Liver (tissue), 9 donors: Measurements from ENCODE around the gene S100PBP. TPM values are rescaled to one million over a fixed set of nuclear protein-coding genes. Genes with fewer than 3 reads are reported as not detected.

ENCODE experiments used
- DNase-seq: peaks from one replicate; pipeline ENCODE4 v3.0.0-alpha.2; 2017; ENCODE audit warnings: low spot score
- H3K27ac ChIP-seq, 2 donors: one replicate each; pipeline ENCODE4 v1.7.0; 2013; ENCODE audit warnings: inconsistent platforms in 2 of 2, low read length in 2 of 2, control low read depth in 1 of 2, low read depth in 1 of 2, mild to moderate bottlenecking in 1 of 2
- H3K27me3 ChIP-seq, 4 donors: one replicate each; pipeline versions ENCODE4 v1.6.1 to v1.7.0; 2013; ENCODE audit warnings: low read length in 3 of 4, inconsistent platforms in 1 of 4, mild to moderate bottlenecking in 1 of 4, moderate library complexity in 1 of 4; ENCODE audit not compliant: control insufficient read depth in 4 of 4, insufficient read depth in 4 of 4
- H3K36me3 ChIP-seq, 4 donors: one replicate each; pipeline versions ENCODE4 v1.6.1 to v1.7.0; 2013; ENCODE audit warnings: low read length in 3 of 4, mild to moderate bottlenecking in 3 of 4, low read depth in 1 of 4, moderate library complexity in 1 of 4; ENCODE audit not compliant: control insufficient read depth in 4 of 4, insufficient read depth in 3 of 4
- H3K4me1 ChIP-seq, 4 donors: one replicate each; pipeline versions ENCODE4 v1.6.1 to v1.7.0; 2013; ENCODE audit warnings: low read length in 3 of 4, mild to moderate bottlenecking in 3 of 4, moderate library complexity in 1 of 4; ENCODE audit not compliant: control insufficient read depth in 4 of 4, insufficient read depth in 4 of 4
- H3K4me3 ChIP-seq, 3 donors: one replicate each; pipeline versions ENCODE4 v1.6.1 to v1.7.0; 2013; ENCODE audit warnings: low read length in 3 of 3, control low read depth in 1 of 3, low read depth in 1 of 3, mild to moderate bottlenecking in 1 of 3
- H3K9ac ChIP-seq, 2 donors: one replicate each; pipeline ENCODE4 v1.7.0; 2013; ENCODE audit warnings: low read length in 2 of 2, mild to moderate bottlenecking in 2 of 2, moderate library complexity in 2 of 2, control low read depth in 1 of 2, low read depth in 1 of 2
- H3K9me3 ChIP-seq, 4 donors: one replicate each; pipeline versions ENCODE4 v1.6.1 to v1.7.0; 2013; ENCODE audit warnings: low read length in 3 of 4; ENCODE audit not compliant: control insufficient read depth in 4 of 4
- GABPA ChIP-seq, 2 donors: IDR thresholded peaks in 1 of 2; conservative IDR thresholded peaks in 1 of 2; 2 replicates each; pipeline ENCODE4 v1.6.1; 2016; ENCODE audit warnings: antibody characterized with exemption in 2 of 2, mild to moderate bottlenecking in 1 of 2, moderate library complexity in 1 of 2
- HNF4A ChIP-seq, 2 donors: conservative IDR thresholded peaks; 2 replicates each; pipeline ENCODE4 v1.6.1; 2016; ENCODE audit warnings: antibody characterized with exemption in 2 of 2, mild to moderate bottlenecking in 2 of 2
- HNF4G ChIP-seq: IDR thresholded peaks from 2 replicates; pipeline ENCODE4 v1.6.1; 2016; ENCODE audit warnings: antibody characterized with exemption
- NR2F2 ChIP-seq: IDR thresholded peaks from 2 replicates; pipeline ENCODE4 v1.6.1; 2016; ENCODE audit warnings: antibody characterized with exemption
- RAD21 ChIP-seq, 2 donors: IDR thresholded peaks; 2 replicates each; pipeline ENCODE4 v1.6.1; 2016; ENCODE audit warnings: antibody characterized with exemption in 2 of 2, mild to moderate bottlenecking in 2 of 2
- RXRA ChIP-seq, 2 donors: IDR thresholded peaks; 2 replicates each; pipeline ENCODE4 v1.6.1; 2017 to 2018; ENCODE audit warnings: antibody characterized with exemption in 2 of 2, mild to moderate bottlenecking in 1 of 2
- SP1 ChIP-seq: IDR thresholded peaks from 2 replicates; pipeline ENCODE4 v1.6.1; 2018; ENCODE audit warnings: antibody characterized with exemption, mild to moderate bottlenecking
- YY1 ChIP-seq: IDR thresholded peaks from 2 replicates; pipeline ENCODE4 v1.6.1; 2016; ENCODE audit warnings: antibody characterized with exemption, mild to moderate bottlenecking
- WGBS: extraction: QIAGEN DNeasy Blood & Tissue Kit; methylation state at CpG from one replicate; pipeline ENCODE4 v1.1.7; 2013; 5-methylcytosine and 5-hydroxymethylcytosine counted together
- polyA plus RNA-seq, 2 donors: library from polyadenylated mRNA; stranded (reverse) in 1 of 2; unstranded in 1 of 2; fragments of 200-250 nt in 1 of 2; fragments of >200 nt in 1 of 2; fragmentation: Nextera tagmentation in 1 of 2; extraction: Ambion mirVana in 1 of 2; gene quantifications; one replicate each; pipeline versions ENCODE4 v1.2.1 to v1.2.3, GENCODE V29; 2013 to 2015
- total RNA-seq, 2 donors: library from RNA; depleted of rRNA; stranded (reverse); fragments of >200 nt; gene quantifications; one replicate each; pipeline ENCODE4 v1.2.3, GENCODE V29; 2014
- TF ChIP-seq, protein P1 (sequence below): fragments of 150-350 bp; IDR thresholded peaks from 2 replicates; pipeline ENCODE4 v1.5.1; 2017; ENCODE audit warnings: improper control_type of control experiment, low read depth, low read length; ENCODE audit not compliant: missing input control
- TF ChIP-seq, protein P2 (sequence below): IDR thresholded peaks from 2 replicates; pipeline ENCODE4 v1.6.1; 2016; ENCODE audit warnings: antibody characterized with exemption
- TF ChIP-seq, protein P3 (sequence below): IDR thresholded peaks from 2 replicates; pipeline ENCODE4 v1.6.1; 2016; ENCODE audit warnings: antibody characterized with exemption
- donor health status: healthy.
- donor health status: healthy.
- donor health status: healthy.
- donor health status: healthy.
- donor health status: healthy.

Gene S100PBP
- total and polyA plus RNA-seq, 4 donors: 1.9 to 24.8 (median 11.1) TPM

DNA sequence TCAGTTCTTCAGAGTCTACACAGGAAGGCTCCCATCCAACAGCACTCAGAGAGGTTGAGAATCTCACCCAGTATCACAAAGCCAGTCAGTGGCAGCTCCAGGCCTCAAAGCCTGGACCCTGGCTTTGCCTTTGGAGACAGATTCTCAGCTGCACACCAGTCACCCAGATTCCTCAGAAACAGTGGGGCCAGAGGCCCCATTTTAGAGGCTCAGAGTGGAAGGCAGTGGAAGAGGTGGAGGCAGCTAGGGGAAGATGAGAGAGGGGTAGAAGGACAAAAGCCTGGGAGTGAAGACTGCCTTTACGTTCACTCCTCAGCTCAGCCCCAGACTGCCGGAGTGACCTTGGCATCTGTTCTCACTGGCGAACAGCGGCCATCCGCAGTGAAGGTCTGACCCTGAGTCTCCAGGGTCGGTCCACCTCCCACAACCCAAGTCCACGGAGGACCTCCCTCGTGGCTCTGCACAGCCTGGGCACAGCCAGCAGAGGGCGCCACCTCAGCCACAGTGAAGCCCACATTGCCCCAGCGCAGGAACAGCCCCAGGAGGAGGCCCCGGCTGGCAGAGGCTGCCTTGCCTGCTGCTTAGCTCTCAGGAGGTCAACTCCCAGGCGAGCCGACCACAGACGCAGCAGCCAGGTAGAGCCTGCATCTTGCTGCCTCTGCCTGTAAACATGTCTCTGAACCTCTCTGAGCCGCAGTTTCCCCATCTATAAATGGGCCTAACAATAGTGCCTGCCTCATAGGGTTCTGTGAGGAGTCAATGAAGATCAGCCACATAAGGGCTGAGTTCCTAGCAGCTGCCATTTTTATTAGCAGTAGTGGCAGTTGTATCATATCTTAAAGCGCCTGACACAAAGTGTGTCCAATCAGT is 59.1 kb downstream of the S100PBP start:
- Histone ChIP-seq H3K36me3 (no peaks in the 10 kb centered on the region), H3K27me3 (peaks cover 0 to 2% (median 0%) of the 10 kb centered on the region in 4 donors), H3K4me1 (peaks cover 0 to 17% (median 10%) of the 10 kb centered on the region in 4 donors), H3K9me3 (no peaks in the 10 kb centered on the region), H3K4me3 (no peak overlapping the region), H3K9ac (no peak overlapping the region), H3K27ac (no peak overlapping the region)
- peak; percentile 71 for DNase-seq
- TF ChIP-seq HNF4A (conservative IDR thresholded peaks at IDR 0.05): peak in 1 of 2 donors; percentile 33
- peak; percentile 64 to 89 for TF ChIP-seq RAD21 (IDR thresholded peaks at IDR 0.05)
- TF ChIP-seq NR2F2: no peak
- TF ChIP-seq YY1: no peak
- TF ChIP-seq, protein P1, sequence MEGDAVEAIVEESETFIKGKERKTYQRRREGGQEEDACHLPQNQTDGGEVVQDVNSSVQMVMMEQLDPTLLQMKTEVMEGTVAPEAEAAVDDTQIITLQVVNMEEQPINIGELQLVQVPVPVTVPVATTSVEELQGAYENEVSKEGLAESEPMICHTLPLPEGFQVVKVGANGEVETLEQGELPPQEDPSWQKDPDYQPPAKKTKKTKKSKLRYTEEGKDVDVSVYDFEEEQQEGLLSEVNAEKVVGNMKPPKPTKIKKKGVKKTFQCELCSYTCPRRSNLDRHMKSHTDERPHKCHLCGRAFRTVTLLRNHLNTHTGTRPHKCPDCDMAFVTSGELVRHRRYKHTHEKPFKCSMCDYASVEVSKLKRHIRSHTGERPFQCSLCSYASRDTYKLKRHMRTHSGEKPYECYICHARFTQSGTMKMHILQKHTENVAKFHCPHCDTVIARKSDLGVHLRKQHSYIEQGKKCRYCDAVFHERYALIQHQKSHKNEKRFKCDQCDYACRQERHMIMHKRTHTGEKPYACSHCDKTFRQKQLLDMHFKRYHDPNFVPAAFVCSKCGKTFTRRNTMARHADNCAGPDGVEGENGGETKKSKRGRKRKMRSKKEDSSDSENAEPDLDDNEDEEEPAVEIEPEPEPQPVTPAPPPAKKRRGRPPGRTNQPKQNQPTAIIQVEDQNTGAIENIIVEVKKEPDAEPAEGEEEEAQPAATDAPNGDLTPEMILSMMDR: peak; percentile 73
- TF ChIP-seq, protein P2, sequence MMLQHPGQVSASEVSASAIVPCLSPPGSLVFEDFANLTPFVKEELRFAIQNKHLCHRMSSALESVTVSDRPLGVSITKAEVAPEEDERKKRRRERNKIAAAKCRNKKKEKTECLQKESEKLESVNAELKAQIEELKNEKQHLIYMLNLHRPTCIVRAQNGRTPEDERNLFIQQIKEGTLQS: no peak
- no peak for TF ChIP-seq RXRA (IDR thresholded peaks at IDR 0.05)
- TF ChIP-seq, protein P3, sequence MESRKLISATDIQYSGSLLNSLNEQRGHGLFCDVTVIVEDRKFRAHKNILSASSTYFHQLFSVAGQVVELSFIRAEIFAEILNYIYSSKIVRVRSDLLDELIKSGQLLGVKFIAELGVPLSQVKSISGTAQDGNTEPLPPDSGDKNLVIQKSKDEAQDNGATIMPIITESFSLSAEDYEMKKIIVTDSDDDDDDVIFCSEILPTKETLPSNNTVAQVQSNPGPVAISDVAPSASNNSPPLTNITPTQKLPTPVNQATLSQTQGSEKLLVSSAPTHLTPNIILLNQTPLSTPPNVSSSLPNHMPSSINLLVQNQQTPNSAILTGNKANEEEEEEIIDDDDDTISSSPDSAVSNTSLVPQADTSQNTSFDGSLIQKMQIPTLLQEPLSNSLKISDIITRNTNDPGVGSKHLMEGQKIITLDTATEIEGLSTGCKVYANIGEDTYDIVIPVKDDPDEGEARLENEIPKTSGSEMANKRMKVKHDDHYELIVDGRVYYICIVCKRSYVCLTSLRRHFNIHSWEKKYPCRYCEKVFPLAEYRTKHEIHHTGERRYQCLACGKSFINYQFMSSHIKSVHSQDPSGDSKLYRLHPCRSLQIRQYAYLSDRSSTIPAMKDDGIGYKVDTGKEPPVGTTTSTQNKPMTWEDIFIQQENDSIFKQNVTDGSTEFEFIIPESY: no peak
- no peak for TF ChIP-seq HNF4G
- TF ChIP-seq SP1: no peak
- 37% methylated on average over 16 of the region's 16 CpGs for WGBS

DNA sequence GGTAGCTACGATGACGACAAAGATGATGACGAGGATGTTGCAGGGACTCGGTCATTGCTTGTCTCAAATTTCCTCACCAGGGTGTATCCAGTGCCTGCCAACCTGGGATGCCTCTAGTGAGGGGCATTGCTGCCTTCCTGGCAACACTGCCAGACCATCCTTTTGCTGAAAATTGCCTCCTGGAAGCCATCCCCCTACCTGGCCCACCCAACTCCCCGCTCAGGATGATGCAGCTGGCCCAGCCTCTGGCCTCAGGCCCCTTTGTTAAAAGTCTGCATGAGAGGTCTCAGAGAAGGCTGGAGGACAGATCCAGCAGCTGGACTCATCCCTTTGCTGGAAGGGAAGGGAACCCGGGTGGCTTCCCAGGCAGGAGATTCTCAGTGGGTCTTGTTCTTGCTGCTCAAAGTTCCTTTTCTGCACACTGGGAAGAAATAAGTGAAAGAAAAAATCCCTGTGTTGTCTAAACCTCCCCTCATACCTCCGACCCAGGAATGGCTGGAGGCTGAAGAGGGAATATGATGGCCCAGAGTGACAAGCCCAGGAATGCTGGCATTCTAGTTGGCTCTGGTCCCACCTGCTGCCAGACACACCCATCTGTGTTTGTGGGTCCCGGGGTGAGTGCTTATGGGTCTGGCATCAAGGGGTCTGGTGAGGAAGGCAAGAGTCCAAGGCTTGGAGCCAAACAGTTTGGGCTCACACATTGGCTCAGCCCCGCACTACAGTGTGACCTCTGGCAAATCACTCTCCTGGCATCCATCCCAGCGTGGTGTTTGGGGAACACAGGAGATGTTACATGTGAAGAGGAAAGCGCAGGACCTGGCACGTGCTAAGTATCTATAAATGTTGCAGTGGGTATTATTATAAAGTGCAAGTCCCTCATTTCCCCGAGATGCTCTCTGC is 60.0 kb downstream of the S100PBP start:
- Histone ChIP-seq H3K27ac (no peak overlapping the region), H3K27me3 (peaks cover 0 to 2% (median 0%) of the 10 kb centered on the region in 4 donors), H3K4me1 (peaks cover 0 to 16% (median 10%) of the 10 kb centered on the region in 4 donors), H3K36me3 (no peaks in the 10 kb centered on the region), H3K9me3 (no peaks in the 10 kb centered on the region), H3K4me3 (no peak overlapping the region), H3K9ac (no peak overlapping the region)
- WGBS: 62% methylated on average over 13 of the region's 13 CpGs
- TF ChIP-seq RXRA (IDR thresholded peaks at IDR 0.05) (peak in 1 of 2 donors; percentile 46), SP1 (no peak), HNF4A (conservative IDR thresholded peaks at IDR 0.05) (peak in 1 of 2 donors; percentile 28), GABPA (IDR thresholded peaks at IDR 0.05 in 1 of 2, conservative IDR thresholded peaks at IDR 0.05 in 1 of 2) (no peak)
- no peak for DNase-seq
